Astrocyte (in vitro differentiated cells and primary cell): Measurements from ENCODE around the gene CAV1.

Experiments used
- EZH2 ChIP-seq: IDR thresholded peaks from 2 replicates; pipeline ENCODE4 v1.6.1; 2012; ENCODE audit warnings: mild to moderate bottlenecking, low read length, inconsistent platforms; ENCODE audit not compliant: insufficient read depth
- TF ChIP-seq, protein P1 (sequence below): IDR thresholded peaks from 2 replicates; pipeline ENCODE4 v1.5.1; 2011; ENCODE audit warnings: low read depth, mild to moderate bottlenecking, inconsistent platforms, low read length, moderate library complexity; ENCODE audit not compliant: insufficient read depth

DNA sequence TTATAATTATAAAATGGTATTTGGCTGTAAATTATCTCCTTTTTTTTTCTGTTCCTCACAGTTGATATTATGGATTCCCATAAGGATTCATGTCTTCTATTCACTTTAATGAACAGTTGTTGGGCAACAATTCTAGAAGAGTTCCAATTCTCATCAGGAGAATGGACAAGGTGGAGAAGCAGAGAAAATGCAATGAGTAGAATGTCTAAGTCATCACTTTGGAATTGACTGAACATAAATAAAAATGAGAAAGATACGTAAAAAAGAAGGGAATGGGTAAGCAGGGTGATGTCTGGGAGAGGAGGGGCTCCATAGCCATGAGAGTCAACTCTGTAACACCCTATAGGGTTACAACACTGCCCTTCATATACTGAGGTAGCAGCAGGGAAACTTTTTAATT lies 27.1 kb upstream of the CAV1 start:
- TF ChIP-seq, protein P1, sequence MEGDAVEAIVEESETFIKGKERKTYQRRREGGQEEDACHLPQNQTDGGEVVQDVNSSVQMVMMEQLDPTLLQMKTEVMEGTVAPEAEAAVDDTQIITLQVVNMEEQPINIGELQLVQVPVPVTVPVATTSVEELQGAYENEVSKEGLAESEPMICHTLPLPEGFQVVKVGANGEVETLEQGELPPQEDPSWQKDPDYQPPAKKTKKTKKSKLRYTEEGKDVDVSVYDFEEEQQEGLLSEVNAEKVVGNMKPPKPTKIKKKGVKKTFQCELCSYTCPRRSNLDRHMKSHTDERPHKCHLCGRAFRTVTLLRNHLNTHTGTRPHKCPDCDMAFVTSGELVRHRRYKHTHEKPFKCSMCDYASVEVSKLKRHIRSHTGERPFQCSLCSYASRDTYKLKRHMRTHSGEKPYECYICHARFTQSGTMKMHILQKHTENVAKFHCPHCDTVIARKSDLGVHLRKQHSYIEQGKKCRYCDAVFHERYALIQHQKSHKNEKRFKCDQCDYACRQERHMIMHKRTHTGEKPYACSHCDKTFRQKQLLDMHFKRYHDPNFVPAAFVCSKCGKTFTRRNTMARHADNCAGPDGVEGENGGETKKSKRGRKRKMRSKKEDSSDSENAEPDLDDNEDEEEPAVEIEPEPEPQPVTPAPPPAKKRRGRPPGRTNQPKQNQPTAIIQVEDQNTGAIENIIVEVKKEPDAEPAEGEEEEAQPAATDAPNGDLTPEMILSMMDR: no peak
- TF ChIP-seq EZH2: no peak
